IMR-90 (cell line): Measurements from ENCODE around the gene SPPL3. TPM values are rescaled to one million over a fixed set of nuclear protein-coding genes. Genes with fewer than 3 reads are reported as not detected.

ENCODE experiments used
- ATAC-seq: fragments of 200-7000 bp; cut with Tn5 transposase; 2 replicates; pipeline ENCODE4 v1.9.1; 2020; ENCODE audit warnings: low read depth, mild to moderate bottlenecking, moderate library complexity
- BruUV-seq: library from RNA; stranded (reverse); fragments of 400-500 nt; replicated peaks from 2 replicates; lab custom pipeline; 2021; lab: Mats Ljungman, UMichigan
- CTCF ChIA-PET: fragments of 300-600 bp; formaldehyde crosslinking; extraction: SDS; loops from one replicate; lab custom pipeline; 2021; ENCODE audit warnings: antibody characterized with exemption; lab: Yijun Ruan, JAX
- POLR2A ChIA-PET: fragments of 300-600 bp; sonication (Branson Sonifier 250); formaldehyde crosslinking; loops from one replicate; lab custom pipeline; 2022; ENCODE audit warnings: antibody characterized with exemption; ENCODE audit not compliant: unreplicated experiment; lab: Charles Lee
- DNase-seq: peaks from one replicate; pipeline ENCODE4 v3.0.0; 2013
- H2AFZ ChIP-seq: replicated peaks from 2 replicates; pipeline ENCODE3; 2013; ENCODE audit warnings: low read length, mild to moderate bottlenecking; ENCODE audit not compliant: poor library complexity
- H2AK5ac ChIP-seq: 2 replicates; pipeline ENCODE4 v1.6.1; 2013; ENCODE audit warnings: low read depth, low read length, inconsistent platforms
- H2AK9ac ChIP-seq: replicated peaks from 2 replicates; pipeline ENCODE3; 2013; ENCODE audit warnings: mild to moderate bottlenecking, low read depth, low read length, moderate library complexity; ENCODE audit not compliant: poor library complexity
- H2BK120ac ChIP-seq: 2 replicates; pipeline ENCODE4 v1.6.1; 2013; ENCODE audit warnings: low read depth, low read length, inconsistent platforms
- H2BK15ac ChIP-seq: 3 replicates; pipeline ENCODE4 v1.6.1; 2013; ENCODE audit warnings: low read depth, low read length, inconsistent platforms
- H2BK20ac ChIP-seq: 2 replicates; pipeline ENCODE4 v1.6.1; 2013; ENCODE audit warnings: low read depth, mild to moderate bottlenecking, inconsistent platforms, low read length, moderate library complexity
- H2BK5ac ChIP-seq: 2 replicates; pipeline ENCODE4 v1.6.1; 2013; ENCODE audit warnings: mild to moderate bottlenecking, low read depth, low read length, inconsistent platforms; ENCODE audit not compliant: poor library complexity, severe bottlenecking
- H3K14ac ChIP-seq: replicated peaks from 2 replicates; pipeline ENCODE4 v1.6.1; 2013; ENCODE audit warnings: low read depth, low read length, inconsistent platforms
- H3K18ac ChIP-seq: 2 replicates; pipeline ENCODE4 v1.6.1; 2013; ENCODE audit warnings: low read depth, low read length, control low read depth
- H3K23ac ChIP-seq: 2 replicates; pipeline ENCODE4 v1.6.1; 2013; ENCODE audit warnings: low read depth, low read length, inconsistent platforms
- H3K27ac ChIP-seq: 2 replicates; pipeline ENCODE4 v1.5.1; 2013; ENCODE audit warnings: mild to moderate bottlenecking, control low read depth, low read length; ENCODE audit not compliant: insufficient read depth
- H3K27me3 ChIP-seq: 2 replicates; pipeline ENCODE4 v1.6.1; 2013; ENCODE audit warnings: low read length; ENCODE audit not compliant: control insufficient read depth, insufficient read depth
- H3K36me3 ChIP-seq: 2 replicates; pipeline ENCODE4 v1.6.1; 2013; ENCODE audit warnings: low read length, mixed read lengths; ENCODE audit not compliant: control insufficient read depth, insufficient read depth
- H3K4ac ChIP-seq: 2 replicates; pipeline ENCODE4 v1.6.1; 2013; ENCODE audit warnings: low read depth, low read length, inconsistent platforms
- H3K4me1 ChIP-seq: 2 replicates; pipeline ENCODE4 v1.6.1; 2013; ENCODE audit warnings: low read length, mixed read lengths; ENCODE audit not compliant: control insufficient read depth, insufficient read depth
- H3K4me2 ChIP-seq: 2 replicates; pipeline ENCODE4 v1.6.1; 2013; ENCODE audit warnings: low read depth, mild to moderate bottlenecking, control low read depth, low read length, moderate library complexity
- H3K4me3 ChIP-seq: 2 replicates; pipeline ENCODE4 v1.5.1; 2013; ENCODE audit warnings: low read depth, mild to moderate bottlenecking, control low read depth, low read length, moderate library complexity; ENCODE audit not compliant: insufficient read depth
- H3K56ac ChIP-seq: 2 replicates; pipeline ENCODE4 v1.6.1; 2013; ENCODE audit warnings: low read length, inconsistent platforms; ENCODE audit not compliant: insufficient read depth; ENCODE audit errors: extremely low read depth
- H3K79me1 ChIP-seq, 2 experiments: 2 replicates each; pipeline ENCODE4 v1.6.1; 2013; ENCODE audit warnings: low read length in 2 of 2, inconsistent platforms in 1 of 2, low read depth in 1 of 2
- H3K9ac ChIP-seq: 2 replicates; pipeline ENCODE4 v1.6.1; 2013; ENCODE audit warnings: low read depth, low read length, control low read depth
- H3K9me1 ChIP-seq: 2 replicates; pipeline ENCODE4 v1.6.1; 2013; ENCODE audit warnings: low read length, inconsistent platforms; ENCODE audit not compliant: insufficient read depth
- H3K9me3 ChIP-seq: 2 replicates; pipeline ENCODE4 v1.6.1; 2013; ENCODE audit warnings: low read length; ENCODE audit not compliant: control insufficient read depth, insufficient read depth
- H4K20me1 ChIP-seq: 2 replicates; pipeline ENCODE4 v1.6.1; 2013; ENCODE audit warnings: low read length, inconsistent platforms; ENCODE audit not compliant: insufficient read depth
- H4K5ac ChIP-seq: 2 replicates; pipeline ENCODE4 v1.6.1; 2013; ENCODE audit warnings: mild to moderate bottlenecking, low read depth, low read length, control low read depth
- H4K8ac ChIP-seq, 2 experiments: 2 replicates each; pipeline ENCODE4 v1.6.1; 2013; ENCODE audit warnings: low read depth in 2 of 2, low read length in 2 of 2, control low read depth in 1 of 2, inconsistent platforms in 1 of 2
- H4K91ac ChIP-seq: 2 replicates; pipeline ENCODE4 v1.6.1; 2013; ENCODE audit warnings: low read depth, low read length, inconsistent platforms; ENCODE audit not compliant: insufficient read depth
- CEBPB ChIP-seq: IDR thresholded peaks from 2 replicates; pipeline ENCODE4 v1.6.1; 2012; ENCODE audit warnings: low read depth, low read length, improper control_type of control experiment
- CHD1 ChIP-seq: IDR thresholded peaks from 2 replicates; pipeline ENCODE4 v1.6.1; 2012; ENCODE audit warnings: low read depth, low read length, improper control_type of control experiment
- FOS ChIP-seq: fragments of 150-350 bp; IDR thresholded peaks from 2 replicates; pipeline ENCODE4 v1.6.1; 2016; ENCODE audit warnings: low read depth, low read length
- MAFK ChIP-seq: IDR thresholded peaks from 2 replicates; pipeline ENCODE4 v1.6.1; 2012; ENCODE audit warnings: low read depth, low read length, improper control_type of control experiment
- MAZ ChIP-seq: IDR thresholded peaks from 2 replicates; pipeline ENCODE4 v1.6.1; 2012; ENCODE audit warnings: low read depth, mild to moderate bottlenecking, low read length, improper control_type of control experiment, moderate library complexity, borderline replicate concordance
- MXI1 ChIP-seq: IDR thresholded peaks from 2 replicates; pipeline ENCODE4 v1.6.1; 2012; ENCODE audit warnings: low read depth, mild to moderate bottlenecking, low read length, moderate library complexity, borderline replicate concordance
- NFE2L2 ChIP-seq: fragments of 150-350 bp; IDR thresholded peaks from 2 replicates; pipeline ENCODE4 v1.6.1; 2016; ENCODE audit warnings: low read depth, mild to moderate bottlenecking, low read length
- POLR2A ChIP-seq: IDR thresholded peaks from 2 replicates; pipeline ENCODE4 v1.6.1; 2012; ENCODE audit warnings: mild to moderate bottlenecking, low read depth, low read length
- RAD21 ChIP-seq: IDR thresholded peaks from 2 replicates; pipeline ENCODE4 v1.6.1; 2012; ENCODE audit warnings: low read length, improper control_type of control experiment
- RCOR1 ChIP-seq: IDR thresholded peaks from 2 replicates; pipeline ENCODE4 v1.6.1; 2012; ENCODE audit warnings: mild to moderate bottlenecking, low read length, improper control_type of control experiment; ENCODE audit not compliant: insufficient replicate concordance
- RFX5 ChIP-seq: IDR thresholded peaks from 2 replicates; pipeline ENCODE4 v1.8.0; 2012; ENCODE audit warnings: low read depth, mild to moderate bottlenecking, low read length, moderate library complexity
- SMC3 ChIP-seq: fragments of 150-350 bp; IDR thresholded peaks from 2 replicates; pipeline ENCODE4 v1.6.1; 2016; ENCODE audit warnings: low read depth, mild to moderate bottlenecking, antibody characterized with exemption, low read length, moderate library complexity
- WGBS, 2 experiments: methylation state at CpG; one replicate each; pipeline versions ENCODE4 v1.1.5 to v1.1.7; 2013; ENCODE audit warnings: missing lambda C conversion rate in 2 of 2; ENCODE audit not compliant: insufficient read length in 1 of 2; ENCODE audit errors: extremely low coverage in 2 of 2; 5-methylcytosine and 5-hydroxymethylcytosine counted together
- dilution Hi-C: fragments of 300-500 bp; cut with HindIII; formaldehyde crosslinking; loops from one replicate; pipeline ENCODE4 v1.14.3; 2018; ENCODE audit warnings: low sequenced_read_pairs; ENCODE audit not compliant: unreplicated experiment
- in situ Hi-C: fragments of 300-500 bp; cut with MboI; formaldehyde crosslinking; loops from 3 replicates; pipeline ENCODE4 v1.14.3; 2019; ENCODE audit warnings: low sequenced_read_pairs, inconsistent platforms, mixed read lengths
- intact Hi-C: fragments of 100-400 bp; cut with micrococcal nuclease; formaldehyde crosslinking; loops from 2 replicates; pipeline ENCODE4 v1.10.0; 2022
- polyA plus RNA-seq, 3 experiments: library from polyadenylated mRNA; depleted of rRNA; stranded (reverse); fragments of >200 nt; gene quantifications; 2 replicates each; pipeline ENCODE4 v1.2.3, GENCODE V29; 2012; ENCODE audit warnings: low replicate concordance in 1 of 3
- total RNA-seq: library from RNA; depleted of rRNA; stranded (reverse); fragments of >200 nt; gene quantifications from 2 replicates; pipeline ENCODE4 v1.2.3, GENCODE V29; 2012
- TF ChIP-seq, protein P1 (sequence below): conservative IDR thresholded peaks from 2 replicates; pipeline ENCODE4 v1.5.1; 2012; ENCODE audit warnings: mild to moderate bottlenecking, low read depth, low read length, improper control_type of control experiment
- TF ChIP-seq, protein P2 (sequence below): fragments of 150-350 bp; IDR thresholded peaks from 2 replicates; pipeline ENCODE4 v1.6.1; 2017; ENCODE audit warnings: mild to moderate bottlenecking, antibody characterized with exemption, low read length, low read depth
- TF ChIP-seq, protein P3 (sequence below): fragments of 150-350 bp; IDR thresholded peaks from 2 replicates; pipeline ENCODE4 v1.6.1; 2016; ENCODE audit warnings: low read depth, mild to moderate bottlenecking, low read length, moderate library complexity, borderline replicate concordance

The SPPL3 gene
- total and polyA plus RNA-seq, 2 of the 4 experiments (the other 2 are of a cell fraction), result 1.6 to 18.0 TPM

DNA sequence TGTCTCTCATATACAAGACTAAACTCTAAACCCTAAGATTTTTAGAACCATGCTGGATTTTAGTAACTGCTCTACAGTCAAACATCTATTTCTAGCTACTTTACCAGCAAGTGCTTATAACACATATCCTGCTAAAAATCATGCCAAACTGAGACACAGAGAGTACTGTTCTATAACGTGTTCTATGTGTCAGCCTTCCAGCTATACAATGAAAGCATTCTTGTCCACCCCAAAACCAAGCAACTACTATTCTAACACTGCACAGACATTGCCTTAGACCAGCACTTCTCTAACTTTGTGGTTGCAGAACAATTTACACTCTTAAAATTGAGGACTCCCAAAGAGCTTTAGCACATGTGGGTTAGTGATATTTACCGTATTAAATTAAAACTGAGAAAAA, 85.7 kb downstream of the SPPL3 start:
- Histone ChIP-seq H4K8ac (no peak overlapping the region), H2AK9ac (no peak overlapping the region), H2BK20ac (no peak overlapping the region), H3K56ac (no peak overlapping the region), H4K20me1 (peaks cover 20% of the 10 kb centered on the region; the same call in 1 of the 2 replicates), H3K36me3 (no peaks in the 10 kb centered on the region), H3K27ac (no peak overlapping the region), H2BK5ac (no peak overlapping the region), H3K23ac (no peak overlapping the region), H2BK15ac (no peak overlapping the region), H3K4me2 (no peak overlapping the region), H3K14ac (no peak overlapping the region), H2AFZ (no peak overlapping the region), H3K9ac (no peak overlapping the region), H3K27me3 (no peaks in the 10 kb centered on the region), H3K4me3 (no peak overlapping the region), H2BK120ac (no peak overlapping the region), H3K18ac (no peak overlapping the region), H3K4me1 (no peaks in the 10 kb centered on the region), H4K5ac (no peak overlapping the region), H3K9me3 (no peaks in the 10 kb centered on the region), H3K4ac (no peak overlapping the region), H2AK5ac (no peak overlapping the region), H3K9me1 (peaks cover 3% of the 10 kb centered on the region; the same call in 1 of the 2 replicates), H3K79me1 (peaks cover 21 to 34% of the 10 kb centered on the region in 2 experiments; a peak in 3 of 4 replicates), H4K91ac (no peak overlapping the region)
- TF ChIP-seq MAFK (no peak), RAD21 (no peak), CEBPB (no peak), POLR2A (no peak), RCOR1 (no peak), MXI1 (no peak), FOS (no peak), NFE2L2 (no peak), CHD1 (no peak), SMC3 (no peak), MAZ (no peak), RFX5 (no peak)
- TF ChIP-seq, protein P1, sequence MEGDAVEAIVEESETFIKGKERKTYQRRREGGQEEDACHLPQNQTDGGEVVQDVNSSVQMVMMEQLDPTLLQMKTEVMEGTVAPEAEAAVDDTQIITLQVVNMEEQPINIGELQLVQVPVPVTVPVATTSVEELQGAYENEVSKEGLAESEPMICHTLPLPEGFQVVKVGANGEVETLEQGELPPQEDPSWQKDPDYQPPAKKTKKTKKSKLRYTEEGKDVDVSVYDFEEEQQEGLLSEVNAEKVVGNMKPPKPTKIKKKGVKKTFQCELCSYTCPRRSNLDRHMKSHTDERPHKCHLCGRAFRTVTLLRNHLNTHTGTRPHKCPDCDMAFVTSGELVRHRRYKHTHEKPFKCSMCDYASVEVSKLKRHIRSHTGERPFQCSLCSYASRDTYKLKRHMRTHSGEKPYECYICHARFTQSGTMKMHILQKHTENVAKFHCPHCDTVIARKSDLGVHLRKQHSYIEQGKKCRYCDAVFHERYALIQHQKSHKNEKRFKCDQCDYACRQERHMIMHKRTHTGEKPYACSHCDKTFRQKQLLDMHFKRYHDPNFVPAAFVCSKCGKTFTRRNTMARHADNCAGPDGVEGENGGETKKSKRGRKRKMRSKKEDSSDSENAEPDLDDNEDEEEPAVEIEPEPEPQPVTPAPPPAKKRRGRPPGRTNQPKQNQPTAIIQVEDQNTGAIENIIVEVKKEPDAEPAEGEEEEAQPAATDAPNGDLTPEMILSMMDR, result no peak
- TF ChIP-seq, protein P2, sequence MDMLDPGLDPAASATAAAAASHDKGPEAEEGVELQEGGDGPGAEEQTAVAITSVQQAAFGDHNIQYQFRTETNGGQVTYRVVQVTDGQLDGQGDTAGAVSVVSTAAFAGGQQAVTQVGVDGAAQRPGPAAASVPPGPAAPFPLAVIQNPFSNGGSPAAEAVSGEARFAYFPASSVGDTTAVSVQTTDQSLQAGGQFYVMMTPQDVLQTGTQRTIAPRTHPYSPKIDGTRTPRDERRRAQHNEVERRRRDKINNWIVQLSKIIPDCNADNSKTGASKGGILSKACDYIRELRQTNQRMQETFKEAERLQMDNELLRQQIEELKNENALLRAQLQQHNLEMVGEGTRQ, result no peak
- TF ChIP-seq, protein P3, sequence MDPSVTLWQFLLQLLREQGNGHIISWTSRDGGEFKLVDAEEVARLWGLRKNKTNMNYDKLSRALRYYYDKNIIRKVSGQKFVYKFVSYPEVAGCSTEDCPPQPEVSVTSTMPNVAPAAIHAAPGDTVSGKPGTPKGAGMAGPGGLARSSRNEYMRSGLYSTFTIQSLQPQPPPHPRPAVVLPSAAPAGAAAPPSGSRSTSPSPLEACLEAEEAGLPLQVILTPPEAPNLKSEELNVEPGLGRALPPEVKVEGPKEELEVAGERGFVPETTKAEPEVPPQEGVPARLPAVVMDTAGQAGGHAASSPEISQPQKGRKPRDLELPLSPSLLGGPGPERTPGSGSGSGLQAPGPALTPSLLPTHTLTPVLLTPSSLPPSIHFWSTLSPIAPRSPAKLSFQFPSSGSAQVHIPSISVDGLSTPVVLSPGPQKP, result no peak
- DNase-seq (no peak), ATAC-seq (no peak)
- ChIA-PET CTCF (no interaction called here), POLR2A (no interaction called here)
- intact Hi-C loops, result no loop called here
- BruUV-seq, result no TSS peak
- in situ Hi-C loops, result no loop called here
- WGBS, 2 experiments, result no CpG with 5 or more reads among the region's 2 CpGs
- dilution Hi-C loops, result no loop called here
